CD4-positive, alpha-beta T cell treated with Interleukin-4 for 1 hour (primary cell): Measurements from ENCODE around the gene MAST4.
"Not testable (repeated sequence)": the region's sequence is repeated elsewhere in the genome, so short reads cannot be mapped to it uniquely, and the experiment has no call there.

ENCODE experiments used
- DNase-seq, 2 donors: peaks; one replicate each; pipeline ENCODE4 v3.0.0-alpha.2; 2020 to 2022

Gene MAST4

GRCh38 chr5:67102708-67103107, 506.5 kb downstream of the MAST4 start:
- no peak for DNase-seq

- no peak for DNase-seq
Observed at GRCh38 chr5:67104859-67105258, 508.7 kb downstream of the MAST4 start.

- no peak for DNase-seq
Observed at GRCh38 chr5:67105270-67105669, 509.1 kb downstream of the MAST4 start.

DNA sequence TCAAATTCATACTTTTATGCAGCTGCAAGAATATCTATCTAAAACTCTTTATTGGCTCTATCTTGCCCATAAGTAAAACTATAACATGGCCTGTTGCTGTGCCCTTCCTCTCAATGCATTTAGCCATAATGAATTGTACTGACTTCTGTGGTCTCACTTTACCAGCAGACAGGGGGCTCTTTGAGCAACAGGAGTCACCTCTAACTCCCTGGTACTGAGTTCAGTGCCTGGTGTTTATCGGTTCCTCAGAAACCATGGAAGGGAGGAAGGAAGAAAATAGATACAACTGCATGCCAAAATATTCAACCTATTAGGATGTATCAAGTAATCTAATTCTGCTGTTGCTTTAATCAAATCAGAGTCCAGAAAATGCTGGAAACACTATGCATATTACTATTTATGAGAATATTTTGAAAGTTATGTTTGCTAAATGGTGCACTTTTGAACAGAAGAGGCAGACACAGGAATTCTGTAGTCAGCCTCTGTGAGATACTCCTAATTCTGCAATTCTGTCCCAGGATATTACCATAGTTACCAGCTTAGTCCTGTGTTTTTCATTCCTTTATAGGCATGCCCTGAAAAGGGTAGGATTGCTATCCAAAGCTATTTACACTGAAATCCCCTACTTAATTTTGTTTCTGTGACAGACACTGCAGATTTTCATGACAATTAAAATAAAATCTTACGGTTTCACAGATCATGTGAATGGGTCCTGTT, 510.6 kb downstream of the MAST4 start:
- no peak for DNase-seq

- DNase-seq: no peak
Observed at GRCh38 chr5:67111779-67112178, 515.6 kb downstream of the MAST4 start.

DNA sequence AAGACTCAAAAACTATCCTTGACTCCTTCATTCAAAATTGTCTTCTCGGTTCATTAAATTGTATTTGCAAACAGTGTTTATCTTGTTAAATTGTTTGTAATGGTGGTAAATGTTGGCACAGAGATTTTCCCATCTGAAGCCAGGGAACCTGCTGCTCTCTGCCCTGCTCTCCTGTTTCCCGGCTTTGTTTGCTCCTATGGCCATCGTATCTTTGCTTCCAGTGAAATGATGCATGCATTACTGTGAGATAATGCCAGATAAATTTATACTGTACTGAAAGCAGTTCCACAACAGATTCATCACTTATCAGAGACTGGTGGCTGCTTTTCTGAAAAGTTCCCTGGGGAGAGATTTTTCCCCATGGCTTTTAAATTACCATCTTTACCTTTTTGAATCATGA, 519.1 kb downstream of the MAST4 start:
- no peak for DNase-seq

DNA sequence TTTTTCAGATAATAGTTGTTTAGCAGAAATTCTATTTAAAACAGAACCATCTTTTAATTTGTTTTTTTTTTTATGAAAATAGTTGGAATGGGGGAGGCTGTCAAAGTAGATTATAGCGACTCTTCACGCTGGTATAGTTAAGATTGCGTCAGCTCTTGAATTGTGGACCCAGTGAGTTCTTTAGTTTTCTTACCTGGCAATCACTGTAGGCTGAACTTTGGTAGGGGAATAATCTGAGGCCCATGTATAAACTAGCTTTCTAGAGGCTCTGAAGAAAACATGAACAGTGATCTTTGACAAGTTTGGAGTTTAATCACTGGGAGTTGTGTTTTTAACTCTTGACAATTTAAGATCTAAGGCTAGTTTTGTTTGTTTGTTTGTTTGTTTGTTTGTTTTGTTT, 519.6 kb downstream of the MAST4 start:
- DNase-seq: no peak

DNA sequence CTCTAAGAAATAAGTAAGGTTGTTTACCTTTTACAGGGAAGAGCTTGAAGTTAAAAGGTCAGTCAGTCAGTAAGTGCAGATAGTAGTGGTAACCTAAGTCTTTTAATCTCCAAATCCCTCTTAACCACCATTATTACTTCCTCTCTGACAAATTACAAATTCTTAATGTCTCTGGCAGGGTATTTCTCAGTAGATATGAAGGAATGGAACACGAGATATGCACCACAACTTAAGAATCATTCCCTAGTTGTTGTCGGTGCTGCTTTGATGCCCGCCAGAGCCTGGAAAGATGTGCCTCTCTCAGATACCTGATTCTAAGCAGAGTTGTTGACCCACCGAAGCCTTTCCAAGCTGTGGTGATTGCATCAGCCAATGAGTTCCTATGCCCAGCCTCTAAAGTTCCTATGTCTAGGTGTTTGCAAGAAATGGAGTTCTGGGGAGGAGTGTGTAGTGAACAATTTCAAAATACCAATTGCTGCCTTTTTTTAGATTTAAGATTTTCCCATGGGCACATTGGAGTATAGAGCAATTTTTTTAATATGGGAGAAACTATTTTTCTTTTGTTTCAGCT, 521.9 kb downstream of the MAST4 start:
- DNase-seq: no peak

DNA sequence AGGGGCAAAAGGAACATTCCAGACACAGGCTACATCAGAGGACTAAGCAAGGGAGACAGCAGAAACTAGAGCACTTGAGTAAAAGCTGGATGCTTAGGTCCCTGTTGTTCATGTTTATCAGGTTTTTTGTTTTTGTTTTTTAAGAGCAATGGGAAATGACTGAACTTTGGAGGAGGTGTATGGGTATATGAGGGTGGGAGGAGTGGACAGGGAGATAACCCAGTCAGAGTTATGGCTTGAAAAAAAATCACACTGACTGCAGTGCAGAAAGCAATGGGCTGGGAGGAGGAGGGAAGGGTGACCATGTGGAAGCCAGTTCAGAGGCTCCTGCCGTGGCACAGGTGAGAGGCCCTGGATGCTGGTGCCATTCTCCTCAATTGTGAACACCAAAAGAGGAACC, 522.8 kb downstream of the MAST4 start:
- no peak for DNase-seq

- no peak for DNase-seq
Observed at GRCh38 chr5:67120032-67120431, 523.8 kb downstream of the MAST4 start.

DNA sequence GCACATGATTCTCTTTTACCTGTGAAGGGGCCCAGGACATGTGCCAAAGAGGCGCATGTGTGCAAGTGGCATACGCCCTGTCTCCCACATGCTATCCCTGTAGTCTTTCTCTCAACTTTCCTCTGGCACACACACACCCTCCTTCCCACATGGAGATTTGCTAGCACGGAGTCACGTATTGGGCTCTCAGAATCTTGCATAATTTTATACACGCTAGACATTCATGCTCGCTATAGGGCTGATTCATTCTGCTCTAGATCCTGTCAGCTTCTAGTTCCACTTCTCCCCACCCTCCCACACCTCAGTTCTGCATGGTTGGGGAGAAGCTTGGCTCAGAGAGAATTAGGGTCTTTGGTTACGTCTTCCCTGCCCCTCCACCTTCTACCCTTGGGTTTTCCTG, 527.6 kb downstream of the MAST4 start:
- no peak for DNase-seq

DNA sequence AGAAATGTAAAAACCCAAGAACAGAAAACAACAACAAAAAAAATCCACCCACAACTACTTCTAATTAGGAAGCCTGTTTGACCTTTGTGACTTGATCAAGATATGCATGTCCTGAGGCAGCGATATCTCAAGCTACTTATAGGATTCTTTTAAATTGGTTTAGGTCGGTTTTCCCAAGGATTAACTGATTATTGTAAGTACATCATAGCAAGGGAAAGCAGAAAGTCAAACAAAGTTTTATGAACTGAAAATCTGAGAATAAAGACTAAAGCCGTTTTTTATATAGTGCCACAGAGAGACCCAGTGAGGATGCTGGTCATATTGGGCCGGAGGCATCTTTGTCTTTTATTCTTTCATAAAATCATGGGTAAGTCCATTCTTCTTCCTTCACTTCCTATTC, 528.4 kb downstream of the MAST4 start:
- DNase-seq: no peak

DNA sequence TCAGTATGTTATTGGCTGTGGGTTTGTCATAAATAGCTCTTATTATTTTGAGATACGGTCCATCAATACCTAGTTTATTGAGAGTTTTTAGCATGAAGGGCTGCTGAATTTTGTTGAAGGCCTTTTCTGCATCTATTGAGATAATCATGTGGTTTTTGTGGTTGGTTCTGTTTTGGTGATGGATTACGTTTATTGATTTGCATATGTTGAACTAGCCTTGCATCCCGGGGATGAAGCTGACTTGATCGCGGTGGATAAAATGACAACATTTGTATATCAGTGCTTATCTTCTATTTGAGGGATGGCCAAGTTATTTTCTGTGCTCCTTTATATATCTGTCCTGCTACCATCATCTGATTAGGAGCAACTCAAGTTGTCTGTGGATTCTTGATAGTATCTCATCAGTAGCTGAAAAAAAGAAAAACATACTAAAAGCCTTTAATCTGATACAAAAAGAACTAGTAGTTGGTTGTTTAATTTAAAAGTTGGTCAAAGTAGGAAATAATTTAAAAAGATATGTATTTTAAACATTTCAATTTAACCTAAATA, 531.2 kb downstream of the MAST4 start:
- DNase-seq: not testable (repeated sequence)

DNA sequence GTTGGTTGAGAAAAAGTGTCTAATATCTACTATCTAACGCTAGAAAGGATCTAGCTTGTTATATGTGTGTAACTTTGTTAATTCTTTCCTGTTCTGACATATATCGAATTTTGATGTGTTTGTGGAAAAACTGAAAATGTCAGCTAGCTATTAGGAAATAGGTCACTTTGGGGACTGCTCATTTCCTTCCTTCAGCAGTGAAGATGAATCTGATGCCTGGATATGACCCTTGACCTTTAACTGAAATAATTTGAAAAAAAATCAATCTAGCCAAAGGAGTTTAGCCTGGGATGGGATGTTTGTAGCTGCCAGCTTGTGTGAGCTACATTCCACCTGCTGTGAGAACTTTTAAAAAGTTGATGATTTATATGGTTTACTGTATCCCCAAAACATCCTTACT, 533.6 kb downstream of the MAST4 start:
- no peak for DNase-seq

- DNase-seq: no peak
Observed at GRCh38 chr5:67133217-67133616, 537.0 kb downstream of the MAST4 start.

- DNase-seq: no peak
Observed at GRCh38 chr5:67133776-67134175, 537.6 kb downstream of the MAST4 start.

DNA sequence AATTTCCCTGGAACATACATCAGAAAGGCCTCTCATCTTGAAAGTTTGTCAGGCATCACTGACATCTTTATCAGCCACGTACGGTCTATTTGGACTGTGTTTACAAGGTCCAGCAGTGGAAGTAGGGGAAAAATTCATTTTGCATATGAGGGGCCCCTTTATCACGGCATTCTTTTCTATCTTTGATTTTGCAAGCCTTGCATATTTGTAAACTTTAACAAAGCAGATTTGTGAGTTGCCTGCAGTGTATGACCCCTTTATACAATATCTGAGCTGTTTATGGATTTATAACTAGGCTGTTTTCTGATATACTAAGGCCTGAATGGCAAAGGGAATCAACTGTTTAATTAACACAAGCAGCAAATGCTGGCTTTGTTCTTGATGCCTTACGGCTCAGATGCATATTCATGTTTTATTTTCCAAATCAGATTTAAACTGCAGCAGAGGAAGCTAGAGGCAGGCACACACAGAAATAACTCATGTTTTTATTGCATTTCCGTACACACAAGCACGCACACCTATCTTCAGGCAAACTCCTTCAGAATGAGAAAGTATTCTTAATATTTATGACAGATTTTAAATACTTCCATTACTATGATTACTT, 539.3 kb downstream of the MAST4 start:
- DNase-seq: no peak

GRCh38 chr5:67139030-67139429, 542.8 kb downstream of the MAST4 start:
- no peak for DNase-seq

DNA sequence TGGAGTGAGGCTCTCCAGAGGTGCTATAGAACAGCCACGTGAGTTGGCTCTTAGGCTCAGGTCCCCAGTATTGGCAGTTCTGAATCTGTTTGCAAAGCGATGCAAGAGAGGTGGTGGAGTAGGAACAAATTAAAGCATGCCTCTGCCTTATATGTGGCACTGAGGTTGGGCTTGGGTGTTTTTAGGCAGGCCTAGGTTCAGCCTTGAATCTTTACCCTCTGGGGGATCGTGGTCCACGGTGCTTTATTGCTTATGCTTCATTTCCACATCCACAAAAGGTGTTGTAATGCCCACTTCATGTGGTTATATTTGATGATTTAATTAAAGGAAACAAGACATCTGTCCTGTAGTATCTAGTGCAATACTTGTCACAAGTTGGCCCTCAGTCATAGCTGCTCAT, 544.2 kb downstream of the MAST4 start:
- DNase-seq: no peak

DNA sequence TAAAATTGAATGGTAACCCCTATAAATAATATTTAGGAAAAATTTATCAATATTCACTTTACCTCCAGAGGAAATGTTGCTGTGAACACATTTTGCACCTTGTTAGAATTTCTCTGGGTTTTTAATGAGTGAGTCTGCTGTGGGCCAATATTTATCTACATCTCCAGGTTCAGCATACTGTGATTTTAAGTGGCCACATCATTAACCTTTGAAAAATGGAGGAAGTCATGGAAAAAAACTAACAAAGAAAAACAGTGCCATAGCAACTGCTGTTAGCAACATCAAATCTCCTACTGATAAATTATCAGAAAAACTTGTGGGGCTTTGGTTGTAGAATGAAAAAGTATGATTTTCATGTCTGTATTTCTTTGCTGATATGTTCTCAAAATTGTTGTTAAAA, 545.5 kb downstream of the MAST4 start:
- DNase-seq: no peak

- DNase-seq: no peak
Observed at GRCh38 chr5:67142816-67143215, 546.6 kb downstream of the MAST4 start.

DNA sequence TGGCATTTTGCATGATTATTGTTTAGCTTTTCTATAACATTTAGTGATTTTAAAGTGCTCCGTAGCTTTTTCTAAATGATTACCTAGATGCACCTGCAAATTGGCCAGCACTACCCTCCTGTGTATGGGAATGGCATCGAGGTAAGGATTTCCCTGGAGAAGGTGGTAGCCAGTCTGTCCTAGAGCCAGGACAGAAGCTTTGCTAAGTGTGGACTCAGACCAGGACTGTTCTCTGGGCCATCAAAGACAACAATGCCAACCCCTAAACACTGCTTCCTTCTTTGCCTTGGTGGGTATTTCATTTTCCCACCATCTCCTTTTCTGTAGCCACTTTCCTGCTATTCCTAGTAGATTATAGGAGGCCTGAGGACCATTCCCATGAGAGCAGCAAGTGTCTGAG, 547.4 kb downstream of the MAST4 start:
- no peak for DNase-seq

GRCh38 chr5:67144183-67144639, 548.0 kb downstream of the MAST4 start:
- no peak for DNase-seq

GRCh38 chr5:67146574-67146973, 550.4 kb downstream of the MAST4 start:
- DNase-seq: no peak
